ENCODE data around the gene PCBP1. TPM values are rescaled to one million over a fixed set of nuclear protein-coding genes. Genes with fewer than 3 reads are reported as not detected.
"Not testable (repeated sequence)": the region's sequence is repeated elsewhere in the genome, so short reads cannot be mapped to it uniquely, and the experiment has no call there.

The PCBP1 gene
- total and polyA plus RNA-seq, 2 experiments from 2014 or later: 127 to 152 TPM

DNA sequence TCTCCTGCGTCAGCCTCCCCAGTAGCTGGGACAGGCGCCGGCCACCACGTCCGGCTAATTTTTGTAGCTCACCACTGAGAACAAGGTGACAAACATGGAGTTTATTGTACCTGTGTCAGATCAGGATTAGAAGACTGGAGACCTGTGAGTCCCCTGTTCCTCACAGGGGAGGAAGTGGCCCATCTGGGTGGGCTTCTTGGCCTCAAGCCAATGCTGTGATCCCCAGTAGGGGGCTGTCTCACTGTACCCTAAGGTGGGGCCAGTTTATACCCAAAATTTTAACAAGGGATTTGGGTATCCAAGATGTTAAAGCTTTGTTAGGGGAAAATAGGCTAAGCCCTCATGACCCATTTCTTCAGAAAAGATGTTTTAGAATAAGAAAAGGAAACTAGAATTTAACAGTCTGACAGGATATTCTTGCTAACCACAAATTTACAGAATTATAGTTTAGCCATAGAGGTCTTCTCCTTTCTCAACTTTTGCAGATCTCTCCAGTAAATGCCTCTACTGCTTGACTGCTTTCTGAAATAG lies 16.3 kb downstream of the PCBP1 start:
- Histone ChIP-seq H3K27me3 (no peaks in the 10 kb centered on the region), H3K9me3 (ENCODE audit: low read depth) (no peaks in the 10 kb centered on the region), H3K4me3 (no peak overlapping the region), H3K27ac (peak overlapping the region; percentile 41), H3K36me3 (no peaks in the 10 kb centered on the region), H3K4me1 (ENCODE audit: low read depth) (peaks cover 20% of the 10 kb centered on the region)
- TF ChIP-seq, protein P1, sequence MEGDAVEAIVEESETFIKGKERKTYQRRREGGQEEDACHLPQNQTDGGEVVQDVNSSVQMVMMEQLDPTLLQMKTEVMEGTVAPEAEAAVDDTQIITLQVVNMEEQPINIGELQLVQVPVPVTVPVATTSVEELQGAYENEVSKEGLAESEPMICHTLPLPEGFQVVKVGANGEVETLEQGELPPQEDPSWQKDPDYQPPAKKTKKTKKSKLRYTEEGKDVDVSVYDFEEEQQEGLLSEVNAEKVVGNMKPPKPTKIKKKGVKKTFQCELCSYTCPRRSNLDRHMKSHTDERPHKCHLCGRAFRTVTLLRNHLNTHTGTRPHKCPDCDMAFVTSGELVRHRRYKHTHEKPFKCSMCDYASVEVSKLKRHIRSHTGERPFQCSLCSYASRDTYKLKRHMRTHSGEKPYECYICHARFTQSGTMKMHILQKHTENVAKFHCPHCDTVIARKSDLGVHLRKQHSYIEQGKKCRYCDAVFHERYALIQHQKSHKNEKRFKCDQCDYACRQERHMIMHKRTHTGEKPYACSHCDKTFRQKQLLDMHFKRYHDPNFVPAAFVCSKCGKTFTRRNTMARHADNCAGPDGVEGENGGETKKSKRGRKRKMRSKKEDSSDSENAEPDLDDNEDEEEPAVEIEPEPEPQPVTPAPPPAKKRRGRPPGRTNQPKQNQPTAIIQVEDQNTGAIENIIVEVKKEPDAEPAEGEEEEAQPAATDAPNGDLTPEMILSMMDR (IDR thresholded peaks at IDR 0.05; ENCODE audit: low read depth, low read length): no peak
- no peak for DNase-seq (ENCODE audit: low read depth in 1 of 2, low spot score in 1 of 2)

DNA sequence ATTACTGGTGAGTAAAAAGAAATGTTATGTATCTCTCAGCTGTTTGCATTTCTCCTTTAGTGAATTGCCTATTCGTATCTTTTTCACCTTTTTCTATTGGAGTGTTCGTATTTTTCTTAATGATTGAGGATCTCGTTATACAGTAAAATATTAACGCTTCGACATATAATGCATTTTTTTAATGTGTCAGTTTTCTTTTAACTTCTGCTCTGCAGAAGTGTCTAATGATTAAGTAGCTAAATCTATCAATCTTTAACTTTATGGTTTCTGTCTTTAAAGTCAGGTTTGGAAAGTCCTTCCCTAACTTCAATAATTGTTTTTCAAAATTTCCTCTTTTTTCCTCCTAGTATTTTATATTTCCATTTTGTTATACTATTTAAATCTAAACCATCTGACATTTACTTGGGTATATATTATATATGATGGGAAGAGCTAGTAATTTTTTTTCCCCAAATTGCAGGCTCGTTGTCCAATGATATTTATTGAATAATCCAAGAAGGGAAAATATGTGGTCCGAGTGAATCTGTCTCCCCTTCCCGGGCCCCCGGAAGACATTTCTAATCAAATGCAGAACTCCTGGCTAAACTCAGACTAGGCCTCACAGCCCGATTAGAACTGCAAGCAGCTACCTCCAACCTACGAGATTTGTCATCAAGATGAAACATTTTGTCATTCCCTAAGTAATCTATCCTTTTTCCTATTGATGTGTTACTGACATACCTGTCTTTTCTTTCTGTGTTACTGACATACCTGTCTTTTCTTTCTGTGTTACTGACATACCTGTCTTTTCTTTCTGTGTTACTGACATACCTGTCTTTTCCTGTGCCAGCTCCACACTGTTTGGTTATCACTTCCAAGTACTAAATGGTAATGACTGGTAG lies 17.2 kb downstream of the PCBP1 start:
- peak overlapping the region; percentile 41 for H3K27ac ChIP-seq
- TF ChIP-seq, protein P1 (IDR thresholded peaks at IDR 0.05; ENCODE audit: low read depth, low read length): no peak
- peak overlapping the region; percentile 4 for H3K4me3 ChIP-seq

GRCh38 chr2:70106138-70106537 lies 18.9 kb downstream of the PCBP1 start:
- peaks cover 25% of the 10 kb centered on the region for H3K4me1 ChIP-seq (ENCODE audit: low read depth)
- not testable (repeated sequence) for H3K9me3 ChIP-seq (ENCODE audit: low read depth); DNase-seq (ENCODE audit: low read depth in 1 of 2, low spot score in 1 of 2); H3K27me3 ChIP-seq; H3K36me3 ChIP-seq; H3K4me3 ChIP-seq; H3K27ac ChIP-seq

More for the DNA sequence above, 17.2 kb downstream of the PCBP1 start:
- H3K36me3 ChIP-seq: no peaks in the 10 kb centered on the region
- peak; percentile 62 to 79 for DNase-seq (ENCODE audit: low read depth in 1 of 2, low spot score in 1 of 2)
- H3K4me1 ChIP-seq (ENCODE audit: low read depth): peaks cover 25% of the 10 kb centered on the region
- H3K27me3 ChIP-seq: no peaks in the 10 kb centered on the region
- no peaks in the 10 kb centered on the region for H3K9me3 ChIP-seq (ENCODE audit: low read depth)

- not testable (repeated sequence) for DNase-seq (ENCODE audit: low read depth in 1 of 2, low spot score in 1 of 2); H3K36me3 ChIP-seq; H3K27me3 ChIP-seq; H3K9me3 ChIP-seq (ENCODE audit: low read depth); H3K4me3 ChIP-seq; H3K27ac ChIP-seq
- peaks cover 16% of the 10 kb centered on the region for H3K4me1 ChIP-seq (ENCODE audit: low read depth)
Observed at GRCh38 chr2:70110397-70110796, 23.1 kb downstream of the PCBP1 start.

DNA sequence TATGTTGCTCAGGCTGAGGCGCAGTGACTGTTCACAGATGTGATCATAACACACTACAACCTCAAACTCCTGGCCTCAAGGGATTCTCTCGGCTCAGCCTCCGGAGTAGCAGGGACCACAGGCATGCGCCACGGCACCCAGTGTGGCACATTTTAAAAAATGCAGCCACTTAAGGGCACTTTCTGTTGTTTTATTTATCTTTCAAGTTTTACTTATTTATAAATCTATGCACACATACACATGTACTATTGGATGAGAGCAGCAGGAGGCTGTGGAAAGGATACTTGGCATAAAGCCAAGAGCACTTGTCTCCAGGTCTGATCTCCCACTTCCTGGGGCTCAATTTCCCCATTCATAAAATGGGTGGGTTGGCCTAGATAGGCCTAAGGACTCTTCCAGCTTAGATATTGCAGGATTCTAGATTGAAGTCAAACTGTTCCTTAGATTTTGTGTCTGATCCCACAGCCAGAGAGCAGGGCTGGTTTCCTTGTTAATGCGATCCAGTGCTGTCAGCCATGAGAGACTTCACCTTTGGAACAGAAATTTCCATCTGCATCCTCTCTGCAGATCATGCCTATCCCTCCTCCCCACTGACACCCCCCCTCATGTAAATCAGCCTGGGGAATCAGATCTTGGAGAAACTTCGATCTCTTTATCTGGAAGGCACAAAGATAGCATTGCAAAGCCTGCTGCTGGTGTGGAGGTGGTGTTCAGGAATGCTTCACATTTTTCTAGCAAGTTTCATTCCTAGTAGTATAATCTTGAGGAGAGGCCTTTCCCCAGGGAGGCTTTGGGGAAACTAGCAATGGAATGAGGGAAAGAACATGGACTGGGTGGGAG lies 24.7 kb downstream of the PCBP1 start:
- H3K36me3 ChIP-seq: no peaks in the 10 kb centered on the region
- no peaks in the 10 kb centered on the region for H3K9me3 ChIP-seq (ENCODE audit: low read depth)
- H3K4me3 ChIP-seq: no peak overlapping the region
- DNase-seq (ENCODE audit: low read depth in 1 of 2, low spot score in 1 of 2): peak in 1 of 2 donors; percentile 84
- peak overlapping the region; percentile 34 for H3K27ac ChIP-seq
- H3K27me3 ChIP-seq: no peaks in the 10 kb centered on the region
- TF ChIP-seq, protein P1 (IDR thresholded peaks at IDR 0.05; ENCODE audit: low read depth, low read length): no peak
- peaks cover 24% of the 10 kb centered on the region for H3K4me1 ChIP-seq (ENCODE audit: low read depth)

DNA sequence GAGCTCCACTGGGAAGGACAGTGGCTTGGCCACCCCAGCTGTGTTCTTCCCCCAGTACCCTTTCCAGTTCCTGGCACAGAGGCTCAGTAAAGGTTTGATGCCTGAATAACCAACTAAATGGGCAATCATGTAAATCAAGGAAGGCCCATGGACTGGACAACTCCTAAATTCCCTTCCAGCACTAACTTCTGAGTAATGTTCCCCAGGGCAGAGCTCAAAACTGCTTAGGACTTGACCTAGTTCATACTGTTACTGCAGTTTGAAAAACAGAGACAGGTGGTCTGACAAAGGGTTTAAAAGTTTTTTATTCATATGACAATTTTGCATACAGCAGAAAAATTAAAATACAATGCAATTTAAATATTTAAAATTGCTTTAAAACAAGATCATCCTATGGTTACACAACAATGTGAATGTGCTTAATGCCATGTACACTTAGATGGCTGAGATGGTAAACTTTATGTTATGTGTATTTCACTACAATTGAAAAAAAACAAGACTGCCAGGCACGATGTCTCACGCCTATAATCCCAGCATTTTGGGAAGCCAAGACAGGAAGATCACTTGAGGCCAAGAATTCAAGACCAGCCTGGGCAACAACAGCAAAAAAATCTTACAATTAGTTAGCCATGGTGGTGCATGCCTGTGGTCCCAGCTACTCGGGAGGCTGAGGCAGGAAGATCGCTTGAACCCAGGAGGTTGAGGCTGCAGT lies 26.2 kb downstream of the PCBP1 start:
- Histone ChIP-seq H3K9me3 (ENCODE audit: low read depth) (no peaks in the 10 kb centered on the region), H3K27ac (no peak overlapping the region), H3K4me1 (ENCODE audit: low read depth) (peaks cover 26% of the 10 kb centered on the region), H3K4me3 (no peak overlapping the region), H3K36me3 (no peaks in the 10 kb centered on the region), H3K27me3 (no peaks in the 10 kb centered on the region)
- DNase-seq (ENCODE audit: low read depth in 1 of 2, low spot score in 1 of 2): no peak
- TF ChIP-seq, protein P1 (IDR thresholded peaks at IDR 0.05; ENCODE audit: low read depth, low read length): no peak
